ENCODE data around the gene OSTM1. TPM values are rescaled to one million over a fixed set of nuclear protein-coding genes. Genes with fewer than 3 reads are reported as not detected.

The OSTM1 gene
- total RNA-seq, 1 donor: 44.1 TPM

DNA sequence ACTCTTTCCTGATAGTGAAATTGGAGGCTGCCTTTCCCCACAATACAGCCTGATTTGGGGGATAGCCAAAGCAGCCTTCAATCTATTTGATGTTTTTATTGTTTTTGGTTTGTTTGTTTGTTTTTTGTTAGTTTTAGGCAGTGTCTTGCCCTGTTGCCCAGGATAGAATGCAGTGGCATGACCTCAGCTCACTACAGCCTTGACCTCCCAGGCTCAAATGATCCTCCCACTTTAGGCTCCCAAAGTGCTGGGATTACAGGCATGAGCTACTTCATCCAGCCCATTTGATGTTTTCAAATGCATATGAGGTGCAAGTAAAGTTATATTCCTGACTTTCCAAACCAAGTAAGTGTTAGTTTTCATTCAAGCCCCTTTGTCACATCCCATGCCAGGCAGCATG, 75.2 kb downstream of the OSTM1 start:
- TF ChIP-seq, protein P1, sequence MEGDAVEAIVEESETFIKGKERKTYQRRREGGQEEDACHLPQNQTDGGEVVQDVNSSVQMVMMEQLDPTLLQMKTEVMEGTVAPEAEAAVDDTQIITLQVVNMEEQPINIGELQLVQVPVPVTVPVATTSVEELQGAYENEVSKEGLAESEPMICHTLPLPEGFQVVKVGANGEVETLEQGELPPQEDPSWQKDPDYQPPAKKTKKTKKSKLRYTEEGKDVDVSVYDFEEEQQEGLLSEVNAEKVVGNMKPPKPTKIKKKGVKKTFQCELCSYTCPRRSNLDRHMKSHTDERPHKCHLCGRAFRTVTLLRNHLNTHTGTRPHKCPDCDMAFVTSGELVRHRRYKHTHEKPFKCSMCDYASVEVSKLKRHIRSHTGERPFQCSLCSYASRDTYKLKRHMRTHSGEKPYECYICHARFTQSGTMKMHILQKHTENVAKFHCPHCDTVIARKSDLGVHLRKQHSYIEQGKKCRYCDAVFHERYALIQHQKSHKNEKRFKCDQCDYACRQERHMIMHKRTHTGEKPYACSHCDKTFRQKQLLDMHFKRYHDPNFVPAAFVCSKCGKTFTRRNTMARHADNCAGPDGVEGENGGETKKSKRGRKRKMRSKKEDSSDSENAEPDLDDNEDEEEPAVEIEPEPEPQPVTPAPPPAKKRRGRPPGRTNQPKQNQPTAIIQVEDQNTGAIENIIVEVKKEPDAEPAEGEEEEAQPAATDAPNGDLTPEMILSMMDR (IDR thresholded peaks at IDR 0.05; ENCODE audit: insufficient read depth, low read length): no peak
- no peak for DNase-seq (ENCODE audit: low read depth)
- H3K4me3 ChIP-seq (ENCODE audit: low read depth, low read length): no peak overlapping the region

- TF ChIP-seq, protein P1 (IDR thresholded peaks at IDR 0.05; ENCODE audit: insufficient read depth, low read length): no peak
- peak; percentile 4 for DNase-seq (ENCODE audit: low read depth)
- H3K4me3 ChIP-seq (ENCODE audit: low read depth, low read length): no peak overlapping the region
Measured at GRCh38 chr6:107991772-107992550, 82.6 kb downstream of the OSTM1 start.

Small RNAs within 50 kb of the gene (small RNA-seq; reads per million reads assigned to genes)
- gene RF00019: not detected

Other genes starting within 250 kb of the OSTM1 start
- 25.5 and 49.5 TPM in 2 replicates for gene SEC63, start 116.5 kb downstream of the OSTM1 start, total RNA-seq (ENCODE audit: low replicate concordance)
- not detected in 2 replicates for gene NR2E1, start 91.3 kb upstream of the OSTM1 start, total RNA-seq (ENCODE audit: low replicate concordance)
- gene SNX3, start 186.3 kb upstream of the OSTM1 start, total RNA-seq (ENCODE audit: low replicate concordance): 165 and 266 TPM in 2 replicates
- gene AFG1L, start 220.3 kb upstream of the OSTM1 start, total RNA-seq (ENCODE audit: low replicate concordance): 3.7 and 6.0 TPM in 2 replicates

Data from fibroblast of the aortic adventitia (primary cell).